Measurements from ENCODE around the gene HNRNPA2B1. TPM values are rescaled to one million over a fixed set of nuclear protein-coding genes. Genes with fewer than 3 reads are reported as not detected.

HNRNPA2B1 gene
- total RNA-seq, 2 experiments from 2014 or later, result 882 to 899 TPM

DNA sequence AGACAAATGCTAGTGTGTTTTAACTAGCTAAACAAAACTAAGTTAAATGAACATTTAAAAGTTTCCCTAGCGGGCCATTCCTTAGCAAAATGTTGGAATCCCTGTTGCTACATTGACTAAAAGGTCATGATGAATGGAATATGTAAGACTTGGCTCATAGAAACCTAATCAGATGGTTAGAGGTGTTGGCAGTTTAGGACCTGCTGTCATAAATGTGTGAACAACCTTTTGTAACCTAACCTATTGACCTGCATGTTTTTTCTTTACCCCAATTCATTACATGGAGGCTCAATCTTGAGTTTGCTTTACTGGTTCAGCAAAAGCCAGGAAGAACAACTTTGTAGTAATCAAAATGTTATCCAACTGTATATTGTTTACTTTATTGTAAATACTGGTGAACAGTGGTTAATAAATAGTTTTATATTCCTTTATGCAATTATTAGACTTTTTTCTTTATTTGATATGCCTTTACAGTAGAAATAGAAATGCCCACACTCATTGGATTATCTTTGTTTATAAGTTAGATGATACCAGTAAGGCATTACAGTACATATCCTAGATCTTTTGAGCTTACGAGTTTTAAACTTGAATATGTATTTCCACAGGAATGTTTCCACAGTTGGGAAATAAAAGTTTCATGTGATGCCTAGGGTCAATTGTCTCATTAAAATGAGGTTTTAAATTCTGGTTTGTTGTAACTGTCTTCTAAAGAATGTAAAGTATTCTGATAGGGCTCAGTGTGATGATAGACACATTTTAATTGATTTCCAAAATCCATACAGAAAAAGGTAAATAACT lies 12.6 kb upstream of the HNRNPA2B1 start:
- ChIA-PET POLR2A (interaction anchor here (0.7 kb wide), 1 partner anchor 16 kb away, joined by 3 read pairs; no protein-coding TSS in a partner anchor), CTCF (interaction anchor here (1.8 kb wide), 1 partner anchor 15 kb away, joined by 4 read pairs; no protein-coding TSS in a partner anchor)
- no peaks in the 10 kb centered on the region for H3K27me3 Mint-ChIP-seq (ENCODE audit: low read depth)
- ATAC-seq (no peak), DNase-seq (no peak)
- peaks cover 22% of the 10 kb centered on the region for H3K4me1 Mint-ChIP-seq (ENCODE audit: low read depth)
- H3K27ac Mint-ChIP-seq, result no peak overlapping the region
- peaks cover 49% of the 10 kb centered on the region for H3K36me3 Mint-ChIP-seq (ENCODE audit: low read depth)
- no peak overlapping the region for H3K4me3 Mint-ChIP-seq
- no peaks in the 10 kb centered on the region for H3K9me3 Mint-ChIP-seq (ENCODE audit: insufficient read depth)

- peaks cover 57% of the 10 kb centered on the region for H3K4me1 Mint-ChIP-seq (ENCODE audit: low read depth)
- POLR2A ChIA-PET, result interaction anchor here (0.7 to 2.8 kb wide), 5 partner anchors 11 to 317 kb away, joined by 3 to 12 read pairs (median 3); partner anchors contain the start of gene SNX10
- no peaks in the 10 kb centered on the region for H3K27me3 Mint-ChIP-seq (ENCODE audit: low read depth)
- peaks cover 82% of the 10 kb centered on the region for H3K36me3 Mint-ChIP-seq (ENCODE audit: low read depth)
- no peak for ATAC-seq
- CTCF ChIA-PET, result interaction anchor here (1.0 to 1.6 kb wide), 3 partner anchors 10 to 157 kb away, joined by 3 to 6 read pairs (median 3); no protein-coding TSS in a partner anchor
- H3K4me3 Mint-ChIP-seq, result no peak overlapping the region
- H3K9me3 Mint-ChIP-seq (ENCODE audit: insufficient read depth), result no peaks in the 10 kb centered on the region
- no peak overlapping the region for H3K27ac Mint-ChIP-seq
- no peak for DNase-seq
These were observed 7.5 kb upstream of the HNRNPA2B1 start for GRCh38 chr7:26208040-26208439.

DNA sequence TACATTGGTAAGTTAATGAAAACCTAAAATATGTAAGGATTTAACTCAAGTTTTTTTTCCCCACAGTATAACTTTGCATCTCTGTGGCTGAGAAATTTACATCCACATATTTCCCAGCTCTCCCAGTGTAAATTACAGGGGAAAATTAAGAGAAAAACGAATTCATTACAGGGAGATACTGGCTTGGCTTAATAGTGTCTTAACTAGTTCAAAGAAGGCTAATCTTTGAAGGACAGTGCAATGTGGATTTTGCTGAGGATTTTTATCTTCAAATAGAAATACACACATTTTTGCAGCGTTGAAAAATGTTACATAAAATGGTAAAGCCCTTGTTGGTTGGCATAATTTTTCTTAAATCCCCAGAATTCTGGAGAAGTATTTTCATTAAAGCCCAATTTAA lies 2.5 kb upstream of the HNRNPA2B1 start:
- POLR2A ChIA-PET, result interaction anchor here (0.6 to 8.9 kb wide), 9 partner anchors 12 to 162 kb away, joined by 3 to 180 read pairs (median 4); partner anchors contain the start of genes NFE2L3 and SNX10
- Mint-ChIP-seq H3K9me3 (ENCODE audit: insufficient read depth) (no peaks in the 10 kb centered on the region), H3K36me3 (ENCODE audit: low read depth) (peaks cover 78% of the 10 kb centered on the region), H3K27ac (peak overlapping the region; percentile 92), H3K27me3 (ENCODE audit: low read depth) (no peaks in the 10 kb centered on the region), H3K4me3 (peak overlapping the region; percentile 89), H3K4me1 (ENCODE audit: low read depth) (peaks cover 38% of the 10 kb centered on the region)
- DNase-seq, result no peak
- CTCF ChIA-PET, result interaction anchor here (0.6 to 12.8 kb wide), 6 partner anchors 11 to 310 kb away, joined by 3 to 222 read pairs (median 4); no protein-coding TSS in a partner anchor
- ATAC-seq, result no peak

DNA sequence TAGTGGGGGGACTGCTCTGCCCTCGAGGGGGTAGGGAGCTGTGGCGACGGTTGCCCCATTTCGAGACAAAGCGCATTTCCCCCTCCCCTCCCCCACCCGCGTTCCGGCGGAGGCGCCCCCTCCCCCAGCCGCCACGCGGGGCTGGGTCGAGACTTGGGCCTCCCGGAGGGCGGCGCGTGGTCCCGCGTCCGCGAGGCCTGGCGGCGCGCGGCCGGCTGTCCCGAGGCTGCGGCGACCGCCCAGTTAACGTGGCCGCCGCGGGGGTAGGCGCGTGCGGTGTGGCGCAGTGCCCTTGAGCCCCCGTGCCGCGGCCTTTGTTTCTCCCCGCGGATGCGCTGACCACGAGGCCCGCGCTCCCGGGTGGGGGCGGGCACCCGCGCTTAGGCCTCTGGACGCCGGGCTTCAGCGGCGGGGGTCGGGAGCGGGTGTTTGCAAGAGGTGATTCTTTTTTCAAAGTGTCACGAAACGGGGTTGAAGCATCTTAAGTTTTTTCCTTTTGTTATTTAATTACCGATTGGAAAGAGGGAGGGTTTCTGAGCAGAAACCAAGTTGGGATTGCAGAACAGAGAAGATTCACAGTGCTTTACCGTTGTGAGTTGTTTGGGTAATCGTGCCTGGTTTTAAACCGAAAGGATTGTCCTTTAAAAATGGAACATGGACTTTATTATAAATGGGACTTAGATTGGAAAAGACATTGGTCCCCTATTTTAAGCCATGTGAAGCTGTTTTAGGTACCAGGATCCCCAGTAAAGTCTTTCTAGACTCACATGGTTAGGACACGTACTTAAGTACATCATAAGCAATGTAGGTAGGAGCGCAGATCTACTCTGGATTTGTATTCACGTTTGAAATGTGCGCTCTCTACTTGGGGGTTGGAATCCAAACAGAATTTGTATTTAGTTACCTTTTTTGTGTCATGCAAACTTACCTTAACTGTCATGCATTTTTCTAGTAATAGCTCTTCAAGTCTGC lies 1.8 kb upstream of the HNRNPA2B1 start:
- Mint-ChIP-seq H3K4me3 (peak overlapping the region; percentile 89), H3K27me3 (ENCODE audit: low read depth) (no peaks in the 10 kb centered on the region), H3K27ac (peak overlapping the region; percentile 92), H3K36me3 (ENCODE audit: low read depth) (peaks cover 81% of the 10 kb centered on the region), H3K9me3 (ENCODE audit: insufficient read depth) (no peaks in the 10 kb centered on the region), H3K4me1 (ENCODE audit: low read depth) (peaks cover 35% of the 10 kb centered on the region)
- DNase-seq, result peak; percentile 59
- no peak for ATAC-seq
- CTCF ChIA-PET, result interaction anchor here (0.6 to 12.8 kb wide), 11 partner anchors 10 to 309 kb away, joined by 3 to 222 read pairs (median 3); no protein-coding TSS in a partner anchor
- POLR2A ChIA-PET, result interaction anchor here (0.6 to 12.0 kb wide), 20 partner anchors 8 to 163 kb away, joined by 3 to 187 read pairs (median 4); partner anchors contain the start of genes NFE2L3 and SNX10

GRCh38 chr7:26201247-26202018 lies 887 bp upstream of the HNRNPA2B1 start, which contains the start of gene CBX3:
Gene CBX3 (plus strand): TSS chr7:26201745. CDS start chr7:26202999, 1,254 bp downstream.
- DNase-seq, result peak; percentile 96
- peak within 1 kb of the TSS; percentile 100 for H3K27ac Mint-ChIP-seq
- H3K27me3 Mint-ChIP-seq (ENCODE audit: low read depth), result no peaks in the 10 kb centered on the region
- peaks cover 83% of the 10 kb centered on the region for H3K36me3 Mint-ChIP-seq (ENCODE audit: low read depth)
- peak within 1 kb of the TSS; percentile 100 for H3K4me3 Mint-ChIP-seq
- peaks cover 35% of the 10 kb centered on the region for H3K4me1 Mint-ChIP-seq (ENCODE audit: low read depth)
- ChIA-PET POLR2A (interaction anchor here (0.5 to 12.0 kb wide), 22 partner anchors 9 to 339 kb away, joined by 3 to 187 read pairs (median 4); partner anchors contain the start of genes NFE2L3 and SNX10), CTCF (interaction anchor here (0.7 to 12.8 kb wide), 6 partner anchors 9 to 168 kb away, joined by 3 to 222 read pairs (median 6); no protein-coding TSS in a partner anchor)
- H3K9me3 Mint-ChIP-seq (ENCODE audit: insufficient read depth), result no peaks in the 10 kb centered on the region
- peak; percentile 50 for ATAC-seq

- Mint-ChIP-seq H3K36me3 (ENCODE audit: low read depth) (peaks cover 85% of the 10 kb centered on the region), H3K27ac (peak overlapping the region; percentile 100), H3K9me3 (ENCODE audit: insufficient read depth) (no peaks in the 10 kb centered on the region), H3K4me1 (ENCODE audit: low read depth) (peaks cover 35% of the 10 kb centered on the region), H3K27me3 (ENCODE audit: low read depth) (no peaks in the 10 kb centered on the region), H3K4me3 (peak overlapping the region; percentile 100)
- CTCF ChIA-PET, result interaction anchor here (0.8 to 12.8 kb wide), 8 partner anchors 12 to 306 kb away, joined by 3 to 222 read pairs (median 8); partner anchors contain the start of gene NFE2L3
- DNase-seq (peak; percentile 85), ATAC-seq (peak; percentile 24)
- POLR2A ChIA-PET, result interaction anchor here (0.6 to 12.0 kb wide), 20 partner anchors 9 to 1286 kb away, joined by 3 to 187 read pairs (median 6); partner anchors contain the start of gene NFE2L3
These were observed 505 bp downstream of the HNRNPA2B1 start for GRCh38 chr7:26200038-26200443.

DNA sequence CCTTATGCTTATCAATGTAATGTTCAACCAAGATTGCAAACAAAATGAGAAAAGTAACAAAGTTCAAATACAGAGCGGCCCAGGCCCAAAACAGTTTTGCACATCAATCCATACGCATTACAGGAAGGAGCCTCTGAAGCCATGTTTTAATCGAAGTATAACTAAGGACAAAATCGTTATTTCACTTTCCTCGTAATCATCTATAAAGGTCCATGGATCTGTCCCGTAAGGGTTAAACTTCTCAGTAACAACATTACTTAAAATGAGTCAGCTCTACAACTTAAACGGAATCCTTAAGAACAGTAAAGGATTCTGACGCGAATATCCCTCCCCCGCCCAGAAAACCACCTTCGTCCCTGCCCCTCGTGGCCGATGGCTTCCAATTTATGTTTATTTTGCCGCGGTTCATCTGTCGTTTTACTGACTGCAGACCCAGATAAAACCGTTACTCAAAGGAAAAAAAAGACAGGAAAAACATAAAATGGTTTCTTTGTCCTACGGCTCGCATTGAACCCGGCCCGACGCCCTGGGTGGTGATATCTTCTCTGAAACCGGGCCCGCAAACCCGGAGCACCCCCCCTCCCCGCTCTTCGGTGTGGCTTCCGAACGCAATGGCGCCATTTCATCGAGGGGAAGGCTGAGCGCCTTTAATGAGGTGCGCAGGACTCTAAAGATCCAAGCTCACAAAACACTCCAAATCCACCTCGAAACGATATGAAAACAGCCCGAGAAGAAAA lies 1.1 kb downstream of the HNRNPA2B1 start:
- Mint-ChIP-seq H3K9me3 (ENCODE audit: insufficient read depth) (no peaks in the 10 kb centered on the region), H3K4me3 (peak overlapping the region; percentile 100), H3K4me1 (ENCODE audit: low read depth) (peaks cover 33% of the 10 kb centered on the region), H3K36me3 (ENCODE audit: low read depth) (peaks cover 82% of the 10 kb centered on the region), H3K27ac (peak overlapping the region; percentile 100), H3K27me3 (ENCODE audit: low read depth) (no peaks in the 10 kb centered on the region)
- peak; percentile 77 for DNase-seq
- ChIA-PET POLR2A (interaction anchor here (0.6 to 12.0 kb wide), 23 partner anchors 9 to 1285 kb away, joined by 3 to 187 read pairs (median 7); partner anchors contain the start of gene NFE2L3), CTCF (interaction anchor here (0.8 to 12.8 kb wide), 15 partner anchors 11 to 306 kb away, joined by 3 to 222 read pairs (median 8); partner anchors contain the start of gene NFE2L3)
- no peak for ATAC-seq

GRCh38 chr7:26198781-26199169 lies 1.8 kb downstream of the HNRNPA2B1 start:
- DNase-seq, result no peak
- ChIA-PET CTCF (interaction anchor here (0.8 to 12.8 kb wide), 21 partner anchors 9 to 305 kb away, joined by 3 to 222 read pairs (median 4); partner anchors contain the start of gene NFE2L3), POLR2A (interaction anchor here (0.6 to 12.0 kb wide), 12 partner anchors 8 to 166 kb away, joined by 3 to 187 read pairs (median 12); partner anchors contain the start of gene NFE2L3)
- Mint-ChIP-seq H3K27ac (peak overlapping the region; percentile 100), H3K27me3 (ENCODE audit: low read depth) (no peaks in the 10 kb centered on the region), H3K4me1 (ENCODE audit: low read depth) (peaks cover 35% of the 10 kb centered on the region), H3K4me3 (peak overlapping the region; percentile 100), H3K9me3 (ENCODE audit: insufficient read depth) (no peaks in the 10 kb centered on the region), H3K36me3 (ENCODE audit: low read depth) (peaks cover 83% of the 10 kb centered on the region)
- ATAC-seq, result no peak

GRCh38 chr7:26198133-26198780 lies 2.3 kb downstream of the HNRNPA2B1 start:
- ChIA-PET CTCF (interaction anchor here (0.8 to 12.8 kb wide), 21 partner anchors 10 to 304 kb away, joined by 3 to 222 read pairs (median 4); partner anchors contain the start of gene NFE2L3), POLR2A (interaction anchor here (0.7 to 12.0 kb wide), 14 partner anchors 7 to 167 kb away, joined by 3 to 187 read pairs (median 10); partner anchors contain the start of gene NFE2L3)
- Mint-ChIP-seq H3K36me3 (ENCODE audit: low read depth) (peaks cover 83% of the 10 kb centered on the region), H3K27ac (peak overlapping the region; percentile 100), H3K4me1 (ENCODE audit: low read depth) (peaks cover 38% of the 10 kb centered on the region), H3K9me3 (ENCODE audit: insufficient read depth) (no peaks in the 10 kb centered on the region), H3K4me3 (peak overlapping the region; percentile 100), H3K27me3 (ENCODE audit: low read depth) (no peaks in the 10 kb centered on the region)
- DNase-seq, result peak; percentile 46
- no peak for ATAC-seq

Measured in activated CD8-positive, alpha-beta T cell treated with anti-CD3 and anti-CD28 coated beads, Interleukin-2, amount 10 ng/mL, durations not matched to agents 7 days and 5 days (primary cell).